Jurkat, Clone E6-1 (cell line): Measurements from ENCODE around the gene ABHD1.
"Not testable (repeated sequence)": the region's sequence is repeated elsewhere in the genome, so short reads cannot be mapped to it uniquely, and the experiment has no call there.

Source experiments
- DNase-seq: peaks from one replicate; pipeline ENCODE4 v3.0.0-alpha.2; 2011; ENCODE audit warnings: low read depth, low spot score
- H3K4me3 ChIP-seq: 2 replicates; pipeline ENCODE4 v1.5.1; 2011; ENCODE audit warnings: mild to moderate bottlenecking, low read length, control low read depth, moderate library complexity

The ABHD1 gene

GRCh38 chr2:27102329-27102728 lies 21.3 kb upstream of the ABHD1 start:
- no peak overlapping the region for H3K4me3 ChIP-seq
- DNase-seq, result no peak

DNA sequence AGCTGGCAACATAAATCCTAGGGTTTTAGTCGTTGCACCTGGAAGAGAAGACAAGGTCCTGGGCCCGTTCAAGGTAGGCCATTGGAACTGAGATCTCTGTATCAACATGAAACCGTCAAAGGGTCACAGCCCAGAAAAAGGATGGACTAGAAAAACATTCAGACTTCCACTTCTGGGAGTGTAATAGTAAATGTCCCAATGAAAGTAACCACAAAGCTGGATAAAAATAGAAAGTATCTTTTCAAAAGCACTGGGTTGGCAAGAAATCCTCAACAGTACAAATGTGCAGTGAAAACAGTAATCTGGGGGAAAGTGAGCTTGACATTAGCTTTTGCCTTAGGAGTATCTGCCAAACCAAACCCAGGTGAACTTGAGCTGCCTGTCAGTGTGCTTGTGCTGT lies 17.6 kb upstream of the ABHD1 start:
- no peak for DNase-seq

GRCh38 chr2:27108221-27108620 lies 15.4 kb upstream of the ABHD1 start:
- DNase-seq, result no peak
- no peak overlapping the region for H3K4me3 ChIP-seq

More for the DNA sequence above, 17.6 kb upstream of the ABHD1 start:
- H3K4me3 ChIP-seq, result no peak overlapping the region

DNA sequence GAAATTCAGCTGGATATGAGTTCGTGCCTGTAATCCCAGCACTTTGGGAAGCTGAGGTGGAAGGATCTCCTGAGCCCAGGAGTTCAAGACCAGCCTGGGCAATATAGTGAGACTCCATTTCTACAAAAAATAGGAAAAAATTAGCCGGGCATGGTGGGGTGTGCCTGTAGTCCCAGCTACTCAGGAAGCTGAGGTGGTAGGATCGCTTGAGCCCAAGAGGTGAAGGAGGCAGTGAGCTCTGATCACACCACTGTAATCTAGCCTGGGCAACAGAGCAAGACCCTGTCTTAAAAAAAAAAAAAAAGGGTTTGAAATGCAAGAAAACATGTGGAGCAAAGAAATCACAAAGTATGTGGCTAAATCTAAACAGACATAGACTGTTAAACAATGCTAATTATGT lies 14.5 kb upstream of the ABHD1 start:
- DNase-seq, result no peak
- H3K4me3 ChIP-seq, result no peak overlapping the region

- peak overlapping the region; percentile 29 for H3K4me3 ChIP-seq
Observed at GRCh38 chr2:27110603-27111352, 12.8 kb upstream of the ABHD1 start.

GRCh38 chr2:27111392-27112078 lies 12.1 kb upstream of the ABHD1 start:
- not testable (repeated sequence) for H3K4me3 ChIP-seq, DNase-seq

More at GRCh38 chr2:27110603-27111352, 12.8 kb upstream of the ABHD1 start:
- DNase-seq, result peak; percentile 50

- no peak for DNase-seq
- H3K4me3 ChIP-seq, result no peak overlapping the region
Observed at GRCh38 chr2:27115519-27115918, 8.1 kb upstream of the ABHD1 start.

GRCh38 chr2:27117995-27118524 lies 5.6 kb upstream of the ABHD1 start:
- DNase-seq, result no peak
- H3K4me3 ChIP-seq, result no peak overlapping the region

- no peak for DNase-seq
- H3K4me3 ChIP-seq, result no peak within 1 kb of the TSS
Observed at GRCh38 chr2:27118525-27119329, 4.9 kb upstream of the ABHD1 start, which contains the start of gene CGREF1. Gene CGREF1 (minus strand): TSS chr2:27119128. CDS start chr2:27104366, 14,762 bp downstream.

DNA sequence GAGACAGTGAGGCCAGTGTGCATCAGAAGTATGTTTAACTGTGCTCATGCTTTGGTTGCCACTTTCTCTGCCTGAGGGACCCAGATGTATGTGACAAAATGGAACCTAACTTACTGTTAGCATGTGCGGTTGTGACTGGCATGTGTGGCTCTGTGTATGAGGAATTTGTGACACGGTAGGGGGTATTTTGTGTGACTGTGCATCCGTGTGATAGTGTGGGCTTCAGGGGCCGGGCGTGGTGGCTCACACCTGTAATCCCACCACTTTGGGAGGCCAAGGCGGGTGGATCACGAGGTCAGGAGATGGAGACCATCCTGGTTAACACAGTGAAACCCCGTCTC lies 4.3 kb upstream of the ABHD1 start:
- DNase-seq, H3K4me3 ChIP-seq: not testable (repeated sequence)

GRCh38 chr2:27121906-27122305 lies 1.7 kb upstream of the ABHD1 start:
- H3K4me3 ChIP-seq, result no peak overlapping the region
- no peak for DNase-seq

DNA sequence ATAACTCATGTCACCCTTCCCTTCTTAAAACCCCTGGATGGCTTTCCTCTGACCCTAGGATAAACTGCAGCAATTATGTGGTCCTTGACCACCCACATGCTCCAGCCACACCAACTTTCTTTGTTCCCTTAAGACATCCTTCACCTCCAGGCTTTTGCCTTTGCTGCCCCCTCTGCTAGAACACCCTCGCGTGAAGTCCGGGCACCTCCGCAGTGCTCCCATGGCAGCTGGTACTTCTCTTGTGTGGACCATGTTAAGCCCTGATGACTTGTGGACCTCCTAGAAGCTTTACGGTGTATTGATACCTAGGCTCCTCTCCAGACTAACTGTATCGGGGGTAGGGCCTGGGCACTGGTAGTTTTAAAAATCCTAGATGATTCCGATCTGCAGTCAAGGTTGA lies 824 bp upstream of the ABHD1 start:
- no peak for DNase-seq
- H3K4me3 ChIP-seq, result no peak overlapping the region

- DNase-seq, result no peak
Observed at GRCh38 chr2:27125104-27125503, 1.5 kb downstream of the ABHD1 start.

GRCh38 chr2:27126252-27126710 lies 2.7 kb downstream of the ABHD1 start:
- no peak for DNase-seq
- no peak overlapping the region for H3K4me3 ChIP-seq

More at GRCh38 chr2:27125104-27125503, 1.5 kb downstream of the ABHD1 start:
- no peak overlapping the region for H3K4me3 ChIP-seq

DNA sequence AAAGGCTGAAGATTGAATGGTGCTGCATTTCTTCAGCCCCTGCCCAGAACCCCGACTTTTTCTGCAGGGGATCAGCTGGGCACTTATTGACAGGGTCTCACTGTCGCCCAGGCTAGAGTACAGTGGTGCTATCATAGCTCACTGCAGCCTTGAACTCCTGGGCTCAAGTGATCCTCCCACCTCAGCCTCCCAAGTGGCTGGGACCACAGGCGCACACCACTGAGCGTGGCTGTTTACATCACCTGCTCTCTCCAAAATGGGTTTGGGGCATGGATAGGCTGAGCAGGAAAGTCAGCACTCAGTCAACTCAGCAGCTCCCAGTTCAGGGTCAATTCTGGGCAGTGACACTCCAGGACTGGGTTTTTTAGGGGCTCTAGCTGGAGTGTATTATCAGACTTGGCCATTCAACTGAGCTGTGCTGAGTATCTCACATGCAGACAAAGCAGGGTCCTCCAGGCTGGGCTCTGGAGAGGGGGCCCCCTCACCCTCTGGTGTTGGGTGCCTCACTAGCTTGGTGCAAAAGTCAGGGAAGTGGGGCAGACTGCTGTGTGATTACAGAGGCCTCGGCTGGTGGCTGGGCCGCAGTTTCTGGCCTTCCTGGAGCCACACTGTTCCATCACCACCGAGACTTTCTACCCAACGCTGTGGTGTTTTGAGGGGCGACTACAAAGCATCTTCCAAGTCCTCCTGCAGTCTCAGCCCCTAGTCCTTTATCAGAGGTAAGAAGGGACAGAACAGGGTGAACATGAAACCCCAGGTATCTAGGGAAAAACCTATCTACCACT lies 4.5 kb downstream of the ABHD1 start:
- no peak overlapping the region for H3K4me3 ChIP-seq
- no peak for DNase-seq

- H3K4me3 ChIP-seq, result no peak overlapping the region
- DNase-seq, result no peak
Observed at GRCh38 chr2:27128668-27129571, 5.3 kb downstream of the ABHD1 start.

- H3K4me3 ChIP-seq, result no peak overlapping the region
- DNase-seq, result no peak
Observed at GRCh38 chr2:27130396-27130795, 6.8 kb downstream of the ABHD1 start.

GRCh38 chr2:27131429-27131828 lies 7.8 kb downstream of the ABHD1 start:
- DNase-seq, result no peak

More at GRCh38 chr2:27131429-27131828, 7.8 kb downstream of the ABHD1 start:
- H3K4me3 ChIP-seq, result no peak overlapping the region
